ENCODE data around the gene CADPS2.
A peak's percentile ranks its signal among the peaks of the same experiment; 100 is the strongest.

The CADPS2 gene

DNA sequence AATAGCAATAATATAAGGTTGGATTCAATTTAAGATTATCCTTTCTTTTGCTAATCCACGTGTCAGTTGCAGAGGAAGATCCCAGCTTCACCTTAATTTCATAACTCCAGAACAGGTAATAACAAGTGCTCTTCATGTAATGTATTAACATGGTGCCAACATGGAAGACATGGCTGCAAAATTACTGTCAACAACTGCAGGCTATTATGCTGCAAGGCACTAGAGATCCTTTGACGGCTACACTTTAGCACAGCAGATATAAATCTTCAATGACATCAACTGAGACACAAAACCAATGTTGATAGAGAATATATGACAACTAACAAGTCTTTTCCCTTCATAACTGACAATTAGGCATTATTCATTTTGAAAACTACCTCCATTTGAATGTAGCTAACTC, 283.5 kb downstream of the CADPS2 start:
- no peak for DNase-seq (ENCODE audit: low spot score)

- DNase-seq (ENCODE audit: low spot score): no peak
These were observed 285.6 kb downstream of the CADPS2 start for GRCh38 chr7:122600630-122601029.

- no peak for DNase-seq (ENCODE audit: low spot score)
These were observed 286.2 kb downstream of the CADPS2 start for GRCh38 chr7:122600042-122600441.

DNA sequence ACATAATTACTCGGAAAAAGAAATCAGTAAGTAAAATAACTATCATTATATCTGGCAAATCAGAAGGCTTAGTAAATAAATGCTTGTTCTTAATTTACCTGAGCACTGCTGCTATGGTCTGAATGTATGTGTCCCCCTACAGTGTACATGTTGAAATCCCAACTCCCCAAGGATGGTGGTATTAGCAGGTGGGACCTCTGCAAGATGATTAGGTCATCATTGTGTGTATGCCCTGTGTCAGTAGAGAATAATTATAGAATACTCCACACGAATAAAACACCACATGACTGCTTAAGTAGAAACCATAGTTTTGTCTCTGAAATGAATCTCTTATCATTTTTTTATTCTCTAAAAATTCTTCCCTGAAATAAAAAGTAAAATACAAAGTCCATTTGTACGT, 289.0 kb downstream of the CADPS2 start:
- no peak for DNase-seq (ENCODE audit: low spot score)

GRCh38 chr7:122595885-122596284, 290.4 kb downstream of the CADPS2 start:
- DNase-seq (ENCODE audit: low spot score): no peak

- DNase-seq (ENCODE audit: low spot score): no peak
These were observed 297.6 kb downstream of the CADPS2 start for GRCh38 chr7:122588621-122589020.

GRCh38 chr7:122584676-122585251, 301.5 kb downstream of the CADPS2 start:
- DNase-seq (ENCODE audit: low spot score): no peak

DNA sequence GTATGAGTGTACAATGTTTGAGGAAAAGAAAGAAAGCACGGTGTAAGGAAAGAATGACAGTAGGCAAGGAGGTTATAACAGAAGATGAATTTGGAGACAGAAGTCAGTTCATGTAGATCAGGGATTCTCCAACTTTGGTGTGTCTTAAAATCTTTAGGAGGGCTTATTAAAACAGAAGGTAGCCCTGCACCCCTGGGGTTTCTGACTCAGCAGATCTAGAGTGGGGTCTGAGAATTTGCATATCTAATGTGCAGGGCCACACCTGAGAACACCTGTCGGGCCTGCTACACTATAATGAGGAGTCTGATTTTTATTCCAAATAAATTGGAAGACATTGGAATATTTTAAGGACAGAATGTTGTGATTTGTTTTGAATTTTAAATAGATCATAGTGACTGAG, 307.9 kb downstream of the CADPS2 start:
- no peak for DNase-seq (ENCODE audit: low spot score)

DNA sequence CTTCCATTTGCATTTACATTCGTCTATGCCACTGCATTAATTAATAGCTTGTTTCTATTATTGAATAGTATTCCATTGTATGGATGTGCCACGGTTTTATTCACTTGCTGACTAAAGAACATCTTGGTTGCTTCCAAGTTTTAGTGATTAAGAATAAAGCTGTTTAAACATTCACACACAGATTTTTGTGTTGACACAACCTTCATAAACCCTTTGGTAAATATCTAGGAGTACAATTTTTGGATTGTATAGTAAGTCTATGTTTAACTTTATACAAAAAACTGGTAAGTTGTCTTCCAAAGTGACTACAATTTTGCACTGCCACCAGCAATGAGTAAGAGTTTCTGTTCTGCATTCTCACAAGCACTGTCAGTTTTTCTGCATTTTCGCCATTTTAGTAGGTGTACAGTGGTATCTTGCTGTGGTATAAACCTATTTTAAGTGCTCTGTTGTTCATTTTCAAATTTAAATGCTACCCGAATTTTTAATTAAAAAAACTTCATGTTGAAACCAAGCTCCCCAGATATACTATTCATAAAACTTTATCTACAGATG, 308.7 kb downstream of the CADPS2 start:
- no peak for DNase-seq (ENCODE audit: low spot score)

DNA sequence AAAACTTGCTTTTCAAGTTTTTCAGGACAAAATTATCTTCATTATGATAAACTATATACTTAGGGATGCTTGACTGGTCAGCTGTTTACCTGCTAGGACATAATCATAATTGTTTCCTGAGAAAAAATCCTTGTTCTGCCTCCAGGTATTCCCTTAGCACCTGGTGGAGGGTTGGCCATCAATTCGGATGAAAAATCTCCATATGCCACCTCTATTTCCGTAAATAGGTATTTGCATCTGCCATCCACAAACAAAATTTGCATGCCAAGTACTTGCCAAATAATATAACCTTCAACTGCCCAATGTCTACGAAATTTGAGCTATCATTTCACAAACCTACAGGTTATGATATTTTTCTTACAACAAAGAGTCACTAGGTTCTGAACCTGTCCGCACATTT, 313.6 kb downstream of the CADPS2 start:
- DNase-seq (ENCODE audit: low spot score): no peak

GRCh38 chr7:122561326-122561725, 324.9 kb downstream of the CADPS2 start:
- no peak for DNase-seq (ENCODE audit: low spot score)

GRCh38 chr7:122556873-122557542, 329.3 kb downstream of the CADPS2 start:
- no peak for DNase-seq (ENCODE audit: low spot score)

DNA sequence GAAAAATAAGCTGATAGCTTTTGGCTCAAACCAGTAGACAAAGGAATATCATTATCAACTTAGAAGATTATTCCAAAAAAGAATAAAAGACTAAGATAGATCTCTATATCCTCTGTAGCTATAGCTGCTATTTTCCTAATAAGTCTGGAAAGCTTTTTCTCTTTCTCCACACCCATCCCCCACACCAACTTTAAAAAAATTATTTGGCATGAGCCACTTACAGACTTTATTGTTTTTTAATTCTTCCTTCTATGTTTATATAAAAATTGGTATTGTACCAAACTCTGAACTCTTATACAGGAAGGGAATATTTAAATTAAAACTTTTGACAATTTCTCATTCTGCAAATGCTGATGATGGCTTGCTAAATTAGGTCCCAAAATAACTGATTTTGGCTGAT, 330.0 kb downstream of the CADPS2 start:
- no peak for DNase-seq (ENCODE audit: low spot score)

GRCh38 chr7:122553761-122554160, 332.5 kb downstream of the CADPS2 start:
- DNase-seq (ENCODE audit: low spot score): no peak

DNA sequence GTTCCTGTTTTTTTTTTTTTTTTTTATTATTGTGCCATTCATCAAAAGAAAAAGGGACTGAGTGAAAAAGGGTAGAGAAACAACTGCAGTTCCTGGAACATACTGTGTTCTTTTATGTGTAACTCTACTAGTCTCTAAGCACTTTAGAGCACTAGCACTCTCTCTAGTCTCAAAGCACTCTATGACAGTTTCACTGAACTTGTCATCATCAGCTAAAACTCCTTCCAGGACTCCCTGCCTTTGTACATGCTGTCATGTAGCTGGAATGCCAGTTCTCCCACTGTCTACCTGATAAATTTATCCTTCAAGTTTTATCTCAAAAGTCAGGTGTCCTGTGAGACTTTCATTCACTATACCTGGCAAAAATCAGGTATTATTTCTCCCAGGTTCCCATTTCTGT, 333.5 kb downstream of the CADPS2 start:
- no peak for DNase-seq (ENCODE audit: low spot score)

- no peak for DNase-seq (ENCODE audit: low spot score)
These were observed 335.7 kb downstream of the CADPS2 start for GRCh38 chr7:122550545-122550944.

- no peak for DNase-seq (ENCODE audit: low spot score)
These were observed 336.7 kb downstream of the CADPS2 start for GRCh38 chr7:122549578-122549977.

DNA sequence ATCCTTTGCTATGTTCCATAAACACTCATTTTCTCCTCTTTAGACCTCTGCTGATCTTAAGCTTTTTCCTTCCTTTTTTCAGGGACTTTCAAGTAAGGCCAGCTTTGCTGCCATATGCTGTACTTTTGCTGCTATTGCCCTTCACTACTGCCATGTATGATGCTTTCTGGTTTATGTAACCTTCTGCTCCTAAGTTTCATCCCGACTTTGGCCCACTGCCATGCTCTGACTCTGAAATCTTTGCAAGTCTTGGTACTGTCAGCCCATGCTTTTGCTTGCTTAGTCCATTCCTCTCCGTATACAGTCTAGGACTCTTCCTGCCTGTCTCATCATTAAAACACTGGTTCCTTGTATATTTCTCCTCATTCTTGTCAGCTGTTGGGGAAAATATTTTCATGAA, 339.8 kb downstream of the CADPS2 start:
- no peak for DNase-seq (ENCODE audit: low spot score)

- DNase-seq (ENCODE audit: low spot score): no peak
These were observed 341.8 kb downstream of the CADPS2 start for GRCh38 chr7:122544463-122544862.

GRCh38 chr7:122543891-122544290, 342.4 kb downstream of the CADPS2 start:
- DNase-seq (ENCODE audit: low spot score): no peak

DNA sequence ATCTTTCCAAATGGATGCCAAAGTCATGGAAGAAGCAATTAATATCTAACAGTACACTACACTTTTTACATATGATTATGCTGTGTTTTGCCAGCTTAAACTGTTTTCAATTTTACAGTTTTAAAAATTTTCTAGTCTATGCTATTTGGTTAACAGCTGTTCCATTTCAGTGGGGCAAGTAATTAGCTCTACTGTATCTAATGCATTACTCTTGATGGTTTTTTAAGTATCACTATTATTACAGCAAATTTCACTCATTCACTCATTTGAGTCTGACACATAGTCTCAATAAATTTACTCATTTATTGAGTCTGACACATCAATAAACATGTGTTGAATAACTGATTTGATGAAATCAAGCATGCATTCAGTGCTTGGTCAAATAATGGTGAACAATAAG, 343.1 kb downstream of the CADPS2 start:
- DNase-seq (ENCODE audit: low spot score): no peak

DNA sequence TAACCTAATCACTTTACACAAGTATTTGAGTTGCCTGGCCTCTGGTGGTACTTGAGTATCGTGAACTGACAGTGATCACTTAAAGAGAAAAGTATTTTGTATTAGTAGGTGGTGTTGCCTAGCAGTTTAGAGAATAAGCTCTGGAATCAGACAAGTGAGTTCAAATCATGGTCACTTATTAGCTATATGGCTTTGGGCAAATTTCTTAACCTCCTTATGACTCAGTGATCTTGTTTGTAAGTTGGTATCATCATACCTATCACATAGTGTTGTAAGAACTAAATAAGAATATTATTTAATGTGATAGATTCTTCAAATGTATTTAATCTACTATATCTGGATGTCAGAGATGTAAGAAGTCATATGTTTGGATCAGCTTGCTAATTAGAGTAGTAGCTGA, 351.2 kb downstream of the CADPS2 start:
- DNase-seq (ENCODE audit: low spot score): no peak

- peak; percentile 29 for DNase-seq (ENCODE audit: low spot score)
These were observed 353.6 kb downstream of the CADPS2 start for GRCh38 chr7:122532406-122533269.

Measured in GM03348 (cell line).